HG03060 (cell line): ENCODE data around the gene CTBP1.

Source experiments
- ATAC-seq: cut with Tn5 transposase; IDR thresholded peaks from one replicate; pipeline ENCODE4 v1.9.1; 2021; ENCODE audit warnings: low read depth, moderate number of reproducible peaks; ENCODE audit not compliant: unreplicated experiment

Gene CTBP1

GRCh38 chr4:1285151-1285789, 36.3 kb upstream of the CTBP1 start:
- ATAC-seq: no peak

- ATAC-seq: no peak
Observed at GRCh38 chr4:1283711-1284110, 34.8 kb upstream of the CTBP1 start.

- ATAC-seq: no peak
Observed at GRCh38 chr4:1279253-1279652, 30.3 kb upstream of the CTBP1 start.

GRCh38 chr4:1277667-1278665, 29.0 kb upstream of the CTBP1 start:
- no peak for ATAC-seq

GRCh38 chr4:1276984-1277383, 28.1 kb upstream of the CTBP1 start:
- ATAC-seq: no peak

- no peak for ATAC-seq
Observed at GRCh38 chr4:1274871-1275270, 25.9 kb upstream of the CTBP1 start.

- no peak for ATAC-seq
Observed at GRCh38 chr4:1271686-1272085, 22.8 kb upstream of the CTBP1 start.

- ATAC-seq: no peak
Observed at GRCh38 chr4:1269209-1269608, 20.3 kb upstream of the CTBP1 start.

- ATAC-seq: no peak
Observed at GRCh38 chr4:1266881-1267763, 18.2 kb upstream of the CTBP1 start.

- no peak for ATAC-seq
Observed at GRCh38 chr4:1265351-1265750, 16.4 kb upstream of the CTBP1 start.

- no peak for ATAC-seq
Observed at GRCh38 chr4:1264942-1265341, 16.0 kb upstream of the CTBP1 start.

- no peak for ATAC-seq
Observed at GRCh38 chr4:1261107-1261928, 12.4 kb upstream of the CTBP1 start.

- no peak for ATAC-seq
Observed at GRCh38 chr4:1260418-1261106, 11.6 kb upstream of the CTBP1 start.

GRCh38 chr4:1259966-1260365, 11.0 kb upstream of the CTBP1 start:
- ATAC-seq: no peak

- no peak for ATAC-seq
Observed at GRCh38 chr4:1258457-1258856, 9.5 kb upstream of the CTBP1 start.

- ATAC-seq: no peak
Observed at GRCh38 chr4:1255699-1256098, 6.8 kb upstream of the CTBP1 start.

GRCh38 chr4:1255151-1255550, 6.2 kb upstream of the CTBP1 start:
- no peak for ATAC-seq

- ATAC-seq: no peak
Observed at GRCh38 chr4:1253831-1254230, 4.9 kb upstream of the CTBP1 start.

- no peak for ATAC-seq
Observed at GRCh38 chr4:1252928-1253492, 4.1 kb upstream of the CTBP1 start.
